ENCODE results near the gene SGCB. TPM values are rescaled to one million over a fixed set of nuclear protein-coding genes. Genes with fewer than 3 reads are reported as not detected.

Gene SGCB
- total and polyA plus RNA-seq, 8 donors: 3.2 to 13.8 (median 7.2) TPM

GRCh38 chr4:52014903-52015302 is 23.2 kb downstream of the SGCB start:
- Histone ChIP-seq H3K27ac (no peak overlapping the region), H3K9me3 (no peaks in the 10 kb centered on the region), H3K4me3 (no peak overlapping the region), H3K36me3 (no peaks in the 10 kb centered on the region), H3K27me3 (no peaks in the 10 kb centered on the region), H3K4me1 (peaks cover 0 to 3% (median 0%) of the 10 kb centered on the region in 3 donors)
- TF ChIP-seq, protein P1, sequence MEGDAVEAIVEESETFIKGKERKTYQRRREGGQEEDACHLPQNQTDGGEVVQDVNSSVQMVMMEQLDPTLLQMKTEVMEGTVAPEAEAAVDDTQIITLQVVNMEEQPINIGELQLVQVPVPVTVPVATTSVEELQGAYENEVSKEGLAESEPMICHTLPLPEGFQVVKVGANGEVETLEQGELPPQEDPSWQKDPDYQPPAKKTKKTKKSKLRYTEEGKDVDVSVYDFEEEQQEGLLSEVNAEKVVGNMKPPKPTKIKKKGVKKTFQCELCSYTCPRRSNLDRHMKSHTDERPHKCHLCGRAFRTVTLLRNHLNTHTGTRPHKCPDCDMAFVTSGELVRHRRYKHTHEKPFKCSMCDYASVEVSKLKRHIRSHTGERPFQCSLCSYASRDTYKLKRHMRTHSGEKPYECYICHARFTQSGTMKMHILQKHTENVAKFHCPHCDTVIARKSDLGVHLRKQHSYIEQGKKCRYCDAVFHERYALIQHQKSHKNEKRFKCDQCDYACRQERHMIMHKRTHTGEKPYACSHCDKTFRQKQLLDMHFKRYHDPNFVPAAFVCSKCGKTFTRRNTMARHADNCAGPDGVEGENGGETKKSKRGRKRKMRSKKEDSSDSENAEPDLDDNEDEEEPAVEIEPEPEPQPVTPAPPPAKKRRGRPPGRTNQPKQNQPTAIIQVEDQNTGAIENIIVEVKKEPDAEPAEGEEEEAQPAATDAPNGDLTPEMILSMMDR (IDR thresholded peaks at IDR 0.05): no peak
- FAIRE-seq: no peak
- 52 to 79% methylated on average over 1 of the region's 1 CpG for WGBS, 2 donors
- intact Hi-C loops (cut with DNase I): no loop called here
- no peak for DNase-seq
- peak in 1 of 4 donors; percentile 27 for ATAC-seq

DNA sequence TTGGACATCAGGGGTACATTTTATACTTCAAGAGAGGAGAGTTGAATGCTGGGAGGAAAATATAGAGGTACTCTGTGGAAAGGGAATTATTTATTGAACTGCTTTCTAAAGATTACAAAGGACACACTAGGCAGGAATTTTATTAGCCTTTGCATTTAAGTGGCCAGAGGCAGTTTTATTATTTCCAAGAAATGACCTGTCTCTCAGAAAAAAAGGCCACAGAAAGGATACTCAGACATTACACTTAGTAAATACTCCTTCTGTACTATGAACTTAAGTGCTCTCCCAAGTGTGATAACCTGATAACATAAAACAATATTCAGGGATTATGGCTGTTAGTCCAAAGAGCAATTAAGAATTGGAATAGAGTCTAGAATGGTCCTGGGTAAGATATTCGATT is 25.4 kb downstream of the SGCB start:
- no peak for DNase-seq
- Histone ChIP-seq H3K4me1 (peaks cover 0 to 2% (median 0%) of the 10 kb centered on the region in 3 donors), H3K27ac (no peak overlapping the region), H3K9me3 (no peaks in the 10 kb centered on the region), H3K27me3 (no peaks in the 10 kb centered on the region), H3K36me3 (no peaks in the 10 kb centered on the region), H3K4me3 (no peak overlapping the region)
- TF ChIP-seq, protein P1 (IDR thresholded peaks at IDR 0.05): no peak
- 58 to 69% methylated on average over 1 of the region's 1 CpG for WGBS, 2 donors
- no peak for FAIRE-seq
- intact Hi-C loops (cut with DNase I): no loop called here
- no peak for ATAC-seq

DNA sequence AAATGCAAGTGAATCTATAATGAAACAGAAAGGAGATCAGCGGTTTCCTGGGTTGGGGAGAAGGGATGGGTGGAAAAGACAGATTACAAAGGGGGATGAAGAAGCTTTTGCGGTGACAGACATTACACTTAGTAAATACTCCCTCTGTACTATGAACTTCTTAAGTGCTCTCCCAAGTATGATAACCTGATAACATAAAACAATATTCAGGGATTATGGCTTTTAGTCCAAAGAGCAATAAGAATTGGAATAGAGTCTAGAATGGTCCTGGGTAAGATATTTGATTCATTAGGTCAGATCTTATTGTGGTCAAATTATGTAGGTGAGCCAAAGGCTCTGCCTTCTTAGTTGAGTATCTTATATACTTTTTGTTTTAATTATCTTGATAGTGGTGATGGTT is 27.1 kb downstream of the SGCB start:
- DNase-seq (no peak), ATAC-seq (no peak), FAIRE-seq (no peak)
- H3K27ac ChIP-seq: no peak overlapping the region
- intact Hi-C loops (cut with DNase I): no loop called here
- TF ChIP-seq, protein P1 (IDR thresholded peaks at IDR 0.05): no peak
- H3K27me3 ChIP-seq: no peaks in the 10 kb centered on the region
- WGBS, 2 donors: 96 to 98% methylated on average over 2 of the region's 2 CpGs
- H3K36me3 ChIP-seq: no peaks in the 10 kb centered on the region
- no peak overlapping the region for H3K4me3 ChIP-seq
- H3K4me1 ChIP-seq: no peaks in the 10 kb centered on the region
- no peaks in the 10 kb centered on the region for H3K9me3 ChIP-seq

GRCh38 chr4:52006887-52007286 is 31.2 kb downstream of the SGCB start:
- intact Hi-C loops (cut with DNase I): no loop called here
- DNase-seq (no peak), FAIRE-seq (no peak), ATAC-seq (no peak)
- H3K4me3 ChIP-seq: no peak overlapping the region
- TF ChIP-seq, protein P1 (IDR thresholded peaks at IDR 0.05): no peak
- WGBS, 2 donors: 93 to 94% methylated on average over 4 of the region's 4 CpGs
- H3K36me3 ChIP-seq: no peaks in the 10 kb centered on the region
- H3K9me3 ChIP-seq: no peaks in the 10 kb centered on the region
- no peaks in the 10 kb centered on the region for H3K4me1 ChIP-seq
- H3K27ac ChIP-seq: no peak overlapping the region
- no peaks in the 10 kb centered on the region for H3K27me3 ChIP-seq

DNA sequence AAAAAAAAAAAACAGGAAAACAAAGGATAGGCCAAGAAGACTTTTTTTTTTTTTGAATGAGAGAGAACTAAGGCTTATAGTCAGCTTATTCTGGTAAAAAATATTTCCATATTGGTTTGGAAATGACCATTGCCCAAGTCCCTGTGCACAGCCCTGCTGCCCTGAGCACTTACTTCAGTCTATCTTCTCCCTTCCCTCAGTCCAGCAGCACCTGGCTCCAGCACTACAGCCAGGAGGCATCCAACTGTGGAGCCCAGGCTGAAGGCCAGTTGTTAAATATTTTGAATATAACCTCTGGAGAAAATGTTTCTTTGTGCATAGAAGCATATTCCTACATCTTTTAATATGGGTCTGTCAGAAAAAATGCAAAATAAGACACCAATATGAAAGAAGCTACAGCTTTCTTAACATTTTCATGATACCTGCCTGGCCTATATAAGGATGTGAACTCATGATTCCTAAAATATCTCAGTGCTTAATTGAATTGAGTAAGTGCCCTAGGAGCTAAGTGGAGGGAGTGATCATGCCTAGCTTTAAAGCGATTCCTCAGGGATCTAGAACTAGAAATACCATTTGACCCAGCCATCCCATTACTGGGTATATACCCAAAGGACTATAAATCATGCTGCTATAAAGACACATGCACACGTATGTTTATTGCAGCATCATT is 32.4 kb downstream of the SGCB start:
- FAIRE-seq (no peak), ATAC-seq (no peak), DNase-seq (no peak)
- TF ChIP-seq, protein P1 (IDR thresholded peaks at IDR 0.05): no peak
- no peaks in the 10 kb centered on the region for H3K27me3 ChIP-seq
- WGBS, 2 donors: 91 to 94% methylated on average over 1 of the region's 2 CpGs
- no peak overlapping the region for H3K27ac ChIP-seq
- H3K4me1 ChIP-seq: no peaks in the 10 kb centered on the region
- H3K36me3 ChIP-seq: no peaks in the 10 kb centered on the region
- intact Hi-C loops (cut with DNase I): no loop called here
- no peak overlapping the region for H3K4me3 ChIP-seq
- H3K9me3 ChIP-seq: no peaks in the 10 kb centered on the region

Data from pancreas (tissue), 10 donors.